Osteoblast (primary cell): ENCODE results near the gene OSBPL9. TPM values are rescaled to one million over a fixed set of nuclear protein-coding genes. Genes with fewer than 3 reads are reported as not detected.

Experiments used
- DNase-seq: peaks from one replicate; pipeline ENCODE4 v3.0.0; 2011; ENCODE audit warnings: low spot score, mixed read lengths; ENCODE audit not compliant: insufficient read length; ENCODE audit errors: missing footprints
- H2AFZ ChIP-seq: 2 replicates; pipeline ENCODE4 v1.6.0; 2011; ENCODE audit warnings: mild to moderate bottlenecking, low read length
- H3K27ac ChIP-seq: 2 replicates; pipeline ENCODE4 v1.5.1; 2011; ENCODE audit warnings: mild to moderate bottlenecking, low read depth, low read length, moderate library complexity
- H3K27me3 ChIP-seq: 2 replicates; pipeline ENCODE4 v1.6.0; 2012; ENCODE audit warnings: mild to moderate bottlenecking, control low read depth, inconsistent platforms, low read length, moderate library complexity; ENCODE audit not compliant: insufficient read depth
- H3K36me3 ChIP-seq: 2 replicates; pipeline ENCODE4 v1.5.1; 2011; ENCODE audit warnings: mild to moderate bottlenecking, low read length, control low read depth, moderate library complexity; ENCODE audit not compliant: insufficient read depth
- H3K4me1 ChIP-seq: 2 replicates; pipeline ENCODE4 v1.5.1; 2011; ENCODE audit warnings: mild to moderate bottlenecking, low read length, control low read depth, moderate library complexity; ENCODE audit not compliant: insufficient read depth
- H3K4me2 ChIP-seq: 2 replicates; pipeline ENCODE4 v1.6.0; 2011; ENCODE audit warnings: mild to moderate bottlenecking, low read length; ENCODE audit not compliant: insufficient read depth
- H3K4me3 ChIP-seq: fragments of 200-600 bp; sonication (generic); 3 replicates; pipeline ENCODE4 v1.5.1; 2012; ENCODE audit warnings: mild to moderate bottlenecking, low read length, inconsistent platforms; ENCODE audit not compliant: insufficient read depth
- H3K79me2 ChIP-seq: 2 replicates; pipeline ENCODE4 v1.6.0; 2012; ENCODE audit warnings: mild to moderate bottlenecking, low read length, control low read depth, inconsistent platforms; ENCODE audit not compliant: insufficient read depth
- H3K9me3 ChIP-seq: 2 replicates; pipeline ENCODE4 v1.5.1; 2011; ENCODE audit warnings: low read depth, low read length, control low read depth
- H4K20me1 ChIP-seq: 2 replicates; pipeline ENCODE4 v1.6.0; 2012; ENCODE audit warnings: mild to moderate bottlenecking, low read length, control low read depth; ENCODE audit not compliant: insufficient read depth
- CTCF ChIP-seq: IDR thresholded peaks from 2 replicates; pipeline ENCODE4 v1.5.1; 2011; ENCODE audit warnings: mild to moderate bottlenecking, low read depth, low read length, moderate library complexity; ENCODE audit errors: extremely low read depth
- total RNA-seq: library from RNA; depleted of rRNA; stranded (reverse); fragments of >200 nt; gene quantifications from 2 replicates; pipeline ENCODE4 v1.2.3, GENCODE V29; 2012

Gene OSBPL9
- total RNA-seq, 1 donor, result 87.9 TPM

GRCh38 chr1:51750218-51750617 is 133.3 kb downstream of the OSBPL9 start:
- H3K27me3 ChIP-seq, result no peaks in the 10 kb centered on the region
- H3K79me2 ChIP-seq, result peaks cover 8% of the 10 kb centered on the region
- H3K9me3 ChIP-seq, result no peaks in the 10 kb centered on the region
- H3K27ac ChIP-seq, result peak overlapping the region; percentile 32
- H2AFZ ChIP-seq, result no peak overlapping the region
- DNase-seq, result no peak
- H3K4me1 ChIP-seq, result peaks cover 13% of the 10 kb centered on the region
- peaks cover 19% of the 10 kb centered on the region for H3K36me3 ChIP-seq
- H4K20me1 ChIP-seq, result no peaks in the 10 kb centered on the region
- TF ChIP-seq CTCF, result no peak
- no peak overlapping the region for H3K4me3 ChIP-seq
- no peak overlapping the region for H3K4me2 ChIP-seq

DNA sequence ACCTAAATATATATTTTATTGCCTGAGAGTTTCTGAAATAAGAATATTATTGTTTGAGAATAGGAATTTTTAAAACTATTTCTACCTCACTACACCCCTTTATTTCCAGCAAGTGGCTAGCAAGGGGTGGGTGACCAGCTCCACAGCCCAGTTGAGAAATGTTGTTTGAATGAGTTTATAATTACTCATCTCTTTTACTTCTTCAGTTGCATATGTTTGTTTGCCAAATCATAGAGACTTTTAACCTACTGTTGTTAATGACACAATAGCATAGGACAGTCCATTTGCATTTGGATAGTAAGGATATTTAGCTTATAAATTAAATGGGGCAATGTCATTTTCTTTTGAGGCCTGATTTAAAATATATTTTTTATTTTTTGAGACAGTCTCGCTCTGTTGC is 133.8 kb downstream of the OSBPL9 start:
- peak overlapping the region; percentile 32 for H3K27ac ChIP-seq
- H2AFZ ChIP-seq, result no peak overlapping the region
- no peak overlapping the region for H3K4me2 ChIP-seq
- H3K27me3 ChIP-seq, result no peaks in the 10 kb centered on the region
- peaks cover 8% of the 10 kb centered on the region for H3K79me2 ChIP-seq
- peaks cover 24% of the 10 kb centered on the region for H3K36me3 ChIP-seq
- no peak for TF ChIP-seq CTCF
- H3K9me3 ChIP-seq, result no peaks in the 10 kb centered on the region
- H4K20me1 ChIP-seq, result no peaks in the 10 kb centered on the region
- no peak overlapping the region for H3K4me3 ChIP-seq
- peaks cover 13% of the 10 kb centered on the region for H3K4me1 ChIP-seq
- no peak for DNase-seq

- Histone ChIP-seq H3K9me3 (no peaks in the 10 kb centered on the region), H2AFZ (no peak overlapping the region), H3K79me2 (peaks cover 8% of the 10 kb centered on the region), H3K4me2 (no peak overlapping the region), H3K27me3 (no peaks in the 10 kb centered on the region), H3K4me3 (no peak overlapping the region), H3K36me3 (peaks cover 25% of the 10 kb centered on the region), H4K20me1 (no peaks in the 10 kb centered on the region), H3K4me1 (peaks cover 13% of the 10 kb centered on the region), H3K27ac (no peak overlapping the region)
- TF ChIP-seq CTCF, result no peak
- no peak for DNase-seq
Observed at GRCh38 chr1:51752073-51752948, 135.4 kb downstream of the OSBPL9 start.

DNA sequence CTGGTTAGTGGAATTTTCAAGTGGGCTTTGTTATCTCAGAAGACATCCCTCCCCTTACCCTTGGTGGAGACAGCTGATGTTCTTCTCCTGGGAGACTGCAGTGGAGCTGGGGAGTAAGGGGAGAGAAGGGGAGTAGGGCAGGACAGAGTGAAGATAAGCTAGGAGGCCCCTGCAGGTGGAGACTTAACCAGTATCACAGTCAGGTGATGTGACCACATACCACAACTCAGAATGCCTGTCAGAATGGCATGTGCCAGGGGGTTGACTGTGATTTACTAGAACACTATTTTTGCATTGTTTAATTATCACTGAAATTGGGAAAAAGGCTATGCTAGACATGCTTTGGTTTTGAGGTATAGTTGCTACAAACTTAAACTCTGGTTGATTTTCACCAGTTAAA is 137.1 kb downstream of the OSBPL9 start:
- Histone ChIP-seq H2AFZ (no peak overlapping the region), H3K9me3 (no peaks in the 10 kb centered on the region), H3K27ac (no peak overlapping the region), H4K20me1 (no peaks in the 10 kb centered on the region), H3K79me2 (peaks cover 8% of the 10 kb centered on the region), H3K36me3 (peaks cover 25% of the 10 kb centered on the region), H3K27me3 (no peaks in the 10 kb centered on the region), H3K4me1 (peaks cover 13% of the 10 kb centered on the region), H3K4me3 (no peak overlapping the region), H3K4me2 (no peak overlapping the region)
- DNase-seq, result no peak
- TF ChIP-seq CTCF, result no peak
